ENCODE data around the gene ENAH.
"Not testable (repeated sequence)": the region's sequence is repeated elsewhere in the genome, so short reads cannot be mapped to it uniquely, and the experiment has no call there.

The ENAH gene

GRCh38 chr1:225670806-225671733 is 18.1 kb upstream of the ENAH start:
- no peak for DNase-seq

GRCh38 chr1:225670356-225670755 is 17.4 kb upstream of the ENAH start:
- DNase-seq: no peak

GRCh38 chr1:225668222-225668621 is 15.3 kb upstream of the ENAH start:
- no peak for DNase-seq

GRCh38 chr1:225667362-225667761 is 14.4 kb upstream of the ENAH start:
- DNase-seq: no peak

DNA sequence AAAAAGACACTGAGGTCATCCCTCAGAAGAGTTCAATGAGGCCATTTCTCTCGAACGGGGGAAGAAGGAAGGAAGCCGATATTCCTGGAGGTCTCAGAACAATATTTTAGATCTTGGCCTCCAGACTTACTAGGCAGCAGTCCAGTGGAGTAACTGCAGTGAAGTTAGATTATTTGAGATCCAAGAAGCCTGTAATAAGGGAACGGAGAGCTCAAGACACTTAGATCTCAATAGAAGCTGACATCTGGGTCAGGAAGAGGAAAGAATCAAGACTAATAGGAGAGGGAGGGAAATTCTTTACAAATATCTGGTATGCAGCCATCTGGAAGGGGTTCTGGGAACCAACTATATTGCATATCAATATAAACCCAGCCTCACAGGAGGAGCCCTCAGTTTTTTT is 13.6 kb upstream of the ENAH start:
- DNase-seq: no peak

- DNase-seq: no peak
Measured at GRCh38 chr1:225664762-225665161, 11.8 kb upstream of the ENAH start.

DNA sequence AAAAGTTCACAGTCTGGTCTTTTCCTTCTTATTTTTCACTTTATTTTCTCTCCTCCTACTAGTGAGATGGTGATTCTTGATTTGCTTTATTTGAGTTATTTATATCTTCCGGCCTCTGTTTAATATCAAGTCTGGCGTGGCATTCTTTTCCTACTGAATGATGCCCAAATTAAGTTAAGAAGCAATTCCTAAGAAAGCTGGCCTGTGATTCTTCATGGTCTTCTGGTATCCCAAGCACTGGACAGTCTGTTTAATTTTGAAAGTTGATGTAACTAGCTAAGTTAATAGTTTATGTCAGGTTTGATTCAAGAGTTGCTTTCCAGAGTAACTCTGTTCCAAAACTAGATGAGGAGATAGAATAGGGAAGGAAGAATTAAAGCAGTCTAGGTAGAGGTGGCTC is 9.2 kb upstream of the ENAH start:
- no peak for DNase-seq

GRCh38 chr1:225660544-225660946 is 7.6 kb upstream of the ENAH start:
- DNase-seq: no peak

DNA sequence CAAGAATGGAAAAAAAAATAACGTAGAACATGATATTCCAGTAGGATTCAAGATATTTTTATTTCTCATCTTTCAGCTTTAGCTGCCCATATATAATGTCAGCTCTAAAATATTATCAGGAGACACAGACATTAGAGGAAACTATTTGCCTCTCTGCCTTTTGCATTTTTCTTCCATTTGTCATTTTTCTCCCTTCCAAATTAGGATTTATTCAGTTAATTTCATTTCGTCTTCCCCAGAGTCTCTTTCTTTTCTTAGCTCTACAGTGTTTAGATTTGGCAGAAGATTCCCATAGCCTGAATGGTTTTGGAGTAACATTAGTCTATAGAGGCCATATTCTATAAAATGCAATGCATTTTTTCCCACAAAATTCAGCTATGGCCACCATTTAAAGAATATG is 5.1 kb upstream of the ENAH start:
- DNase-seq: no peak

DNA sequence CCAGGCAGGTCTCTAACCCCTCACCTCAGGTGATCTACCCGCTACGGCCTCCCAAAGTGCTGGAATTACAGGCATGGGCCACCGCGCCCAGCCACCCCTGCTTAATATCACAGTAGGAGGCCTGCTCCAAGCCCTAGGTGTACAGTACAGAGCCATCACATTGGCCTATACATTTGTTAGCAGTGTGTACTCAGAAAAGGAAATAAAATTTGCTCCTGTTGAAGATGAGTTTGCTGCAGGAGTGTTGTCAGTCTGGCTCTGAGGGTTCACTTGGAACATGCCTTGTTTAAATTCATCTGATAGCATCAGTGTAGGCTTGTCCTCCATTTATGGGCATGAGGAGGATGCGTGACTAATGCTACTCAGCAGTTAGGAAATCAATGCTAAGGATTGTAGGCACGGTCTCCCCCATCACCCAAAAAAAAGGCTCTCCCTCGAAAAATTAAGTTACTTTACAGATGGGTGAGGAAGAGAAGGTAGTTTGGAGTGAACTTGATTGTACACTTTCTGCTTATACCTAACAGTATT is 4.6 kb upstream of the ENAH start:
- DNase-seq: no peak

- not testable (repeated sequence) for DNase-seq
Measured at GRCh38 chr1:225656259-225656655, 3.3 kb upstream of the ENAH start.

DNA sequence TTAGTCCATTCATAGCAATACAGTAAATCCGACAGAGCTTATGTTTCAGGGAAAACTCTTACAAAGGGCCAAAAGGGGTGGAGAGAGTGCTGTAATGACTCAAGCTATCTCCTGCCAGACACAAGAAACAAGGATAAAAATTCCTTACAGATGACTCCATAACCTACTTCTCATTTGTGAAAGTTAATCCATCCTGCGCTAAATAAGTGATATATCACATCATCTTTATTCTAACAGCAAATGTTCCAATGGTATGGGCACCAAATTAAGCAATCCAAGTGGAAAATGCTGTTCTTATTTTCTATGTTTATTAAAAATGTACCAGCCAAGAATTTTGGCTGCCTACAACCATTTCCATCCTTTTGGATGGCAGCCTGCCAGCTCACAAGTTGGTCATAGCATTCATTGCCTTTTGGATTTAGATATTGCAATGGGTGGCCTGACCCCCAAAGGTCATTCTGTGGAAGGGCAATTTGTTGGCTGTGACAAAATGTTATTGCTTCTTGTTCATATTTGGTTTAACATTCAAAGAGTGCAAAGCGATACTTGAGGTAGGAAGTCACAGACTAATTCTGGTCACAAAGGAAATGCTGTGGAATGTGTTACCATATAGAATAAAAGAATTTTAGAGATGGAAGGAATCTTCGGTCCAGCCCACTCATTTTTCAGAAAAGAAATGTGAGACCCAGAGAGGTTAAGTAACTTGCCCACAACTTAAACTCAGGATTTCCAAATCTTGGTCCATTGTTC is 2.8 kb upstream of the ENAH start:
- DNase-seq: no peak

DNA sequence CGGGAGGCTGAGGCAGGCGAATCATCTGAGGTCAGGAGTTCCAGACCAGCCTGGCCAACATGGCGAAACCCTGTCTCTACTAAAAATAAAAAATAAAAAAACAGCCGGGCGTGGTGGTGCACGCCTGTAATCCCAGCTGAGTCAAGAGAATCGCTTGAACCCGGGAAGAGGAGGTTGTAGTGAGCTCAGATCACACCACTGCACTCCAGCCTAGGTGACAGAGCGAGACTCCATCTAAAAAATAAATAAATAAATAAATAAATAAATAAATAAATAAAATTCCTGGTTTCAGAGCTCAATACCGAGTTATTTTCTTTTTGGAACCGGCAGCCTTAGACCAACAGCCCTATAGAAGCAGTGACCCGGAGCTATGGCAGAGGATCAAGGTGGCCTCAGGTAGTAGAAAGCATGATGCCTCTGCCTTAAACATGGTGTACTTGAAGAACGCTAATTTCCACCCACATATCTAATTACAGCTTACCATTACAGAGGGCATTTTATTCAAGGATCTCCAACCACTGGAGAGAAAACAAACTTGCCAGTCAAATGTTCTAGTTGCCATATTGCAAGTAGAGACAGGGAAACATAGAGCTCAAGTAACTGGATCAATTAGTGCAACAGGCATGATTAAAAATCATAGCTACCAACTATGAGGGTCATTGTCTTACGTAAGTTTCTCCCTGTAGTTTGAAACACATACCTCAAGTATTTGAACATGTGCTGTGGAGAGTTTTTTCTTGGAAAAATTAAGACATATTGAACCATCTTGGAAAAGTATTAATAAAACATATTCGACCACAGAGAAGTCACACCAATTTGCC is 2.0 kb upstream of the ENAH start:
- DNase-seq: no peak

GRCh38 chr1:225654277-225654597 is 1.3 kb upstream of the ENAH start:
- DNase-seq: no peak

GRCh38 chr1:225653463-225654276 is 747 bp upstream of the ENAH start:
- DNase-seq: peak; percentile 45

DNA sequence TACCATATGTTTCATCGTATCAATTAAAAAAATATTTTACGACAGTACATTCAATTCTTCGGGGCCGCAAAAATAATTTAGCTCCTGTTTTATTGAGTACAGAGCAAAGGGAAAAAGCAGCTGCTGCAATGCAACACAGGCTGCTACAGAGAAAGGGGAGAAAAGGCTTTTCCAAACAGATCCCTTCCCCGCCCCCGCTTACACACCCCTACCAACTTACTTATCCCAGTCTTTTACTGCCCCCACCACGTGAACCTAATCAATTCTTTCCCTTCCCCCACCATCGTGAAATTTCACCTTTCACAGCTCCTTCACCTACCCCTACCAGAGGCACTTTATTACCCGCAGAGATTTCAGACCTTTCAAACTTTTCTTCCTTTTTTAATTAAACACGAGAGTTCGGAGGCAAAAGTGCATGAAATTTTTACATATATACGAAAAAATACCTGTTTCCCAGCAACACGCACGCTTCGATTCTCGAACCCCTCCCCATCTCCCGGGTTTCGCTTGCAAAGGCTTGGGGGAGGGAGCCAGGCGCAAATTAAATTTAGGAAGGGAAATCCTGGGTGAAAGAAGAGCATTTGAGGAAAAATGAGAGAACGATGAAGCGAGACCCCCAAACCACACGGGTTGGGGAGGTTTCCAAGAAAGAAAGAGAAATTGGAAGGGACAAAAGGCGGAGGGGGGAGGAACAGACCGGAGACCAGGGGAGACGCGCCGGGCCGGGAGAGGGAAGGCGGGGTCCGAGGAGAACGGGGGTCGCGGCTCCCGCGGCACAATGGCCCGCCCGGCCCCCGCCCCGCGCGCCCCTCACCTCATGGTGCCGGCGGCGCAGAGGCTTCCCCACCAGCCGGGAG is 823 bp downstream of the ENAH start:
- peak; percentile 54 for DNase-seq

DNA sequence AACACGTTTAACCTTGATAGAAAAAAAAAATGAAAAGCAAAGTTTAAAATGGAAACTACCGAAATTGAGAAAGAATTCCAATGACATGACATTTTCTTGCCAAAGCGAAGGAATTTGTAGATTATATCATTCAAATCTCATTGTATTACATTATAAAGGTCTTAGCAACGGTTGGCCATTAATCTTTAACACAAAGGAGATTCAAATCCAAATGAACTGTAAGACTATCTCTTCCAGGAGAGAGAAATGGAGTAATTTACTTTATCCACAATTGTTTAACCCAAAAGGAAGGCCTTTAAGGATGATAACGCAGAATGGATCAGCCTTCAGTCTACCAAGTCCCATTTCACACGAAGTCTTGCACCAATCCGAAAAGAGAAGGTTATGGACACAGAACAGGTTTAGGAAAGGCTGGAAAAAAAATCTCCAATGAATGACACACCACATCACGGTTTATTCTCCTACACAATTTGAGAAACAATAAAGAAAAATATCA is 1.5 kb downstream of the ENAH start:
- no peak for DNase-seq

GRCh38 chr1:225650179-225650578 is 2.7 kb downstream of the ENAH start:
- DNase-seq: no peak

DNA sequence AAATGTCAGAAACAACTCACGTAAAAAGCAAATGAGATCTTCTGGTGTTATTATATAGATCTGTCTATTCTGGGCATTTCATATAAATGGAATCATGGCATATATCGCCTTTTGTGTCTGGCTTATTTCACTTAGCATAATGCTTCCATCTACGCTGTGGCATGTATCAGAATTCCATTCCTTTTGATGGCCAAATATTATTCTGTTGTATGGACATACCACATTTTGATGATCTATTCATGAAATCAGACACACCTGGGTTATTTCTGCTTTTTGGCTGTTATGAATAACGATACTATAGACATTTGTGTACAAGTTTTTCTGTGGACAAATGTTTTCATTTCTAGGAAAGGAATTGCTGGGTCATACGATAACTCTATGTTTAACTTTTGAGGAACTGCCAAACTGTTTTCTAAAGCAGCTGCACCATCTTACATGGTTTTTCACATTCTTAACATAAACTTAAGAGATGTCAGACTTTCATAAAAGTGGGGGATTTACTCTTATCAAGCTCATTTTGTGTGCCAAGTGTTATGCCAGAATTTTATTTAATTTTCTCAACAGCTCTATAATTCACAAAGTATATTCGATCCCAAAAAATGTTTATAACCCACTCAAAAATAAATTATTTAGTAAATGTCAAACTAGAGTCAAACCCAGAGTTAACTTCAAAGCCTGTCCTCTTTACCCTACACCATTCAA is 7.6 kb downstream of the ENAH start:
- DNase-seq: no peak

GRCh38 chr1:225644666-225645065 is 8.3 kb downstream of the ENAH start:
- DNase-seq: no peak
